Right lobe of liver (tissue), 4 donors: ENCODE measurements around the gene MSRB1.

Experiments used
- POLR2A ChIP-seq: fragments of 450-650 bp; IDR thresholded peaks from one replicate; pipeline ENCODE4 v1.6.1; 2017; ENCODE audit warnings: antibody characterized with exemption, mild to moderate bottlenecking
- TF ChIP-seq, protein P1 (sequence below), 4 donors: fragments of 200-600 bp in 3 of 4; fragments of 450-650 bp in 1 of 4; IDR thresholded peaks; one replicate each; pipeline versions ENCODE4 v1.5.1 to v1.8.0; 2016 to 2022; ENCODE audit warnings: antibody characterized with exemption in 4 of 4, mild to moderate bottlenecking in 2 of 4
- donor health status: DM: no; HTN: no; CAD: no.
- donor health status: DM: no; HTN: no; CAD: no.
- donor health status: DM: no; HTN: yes; CAD: no.

- TF ChIP-seq, protein P1, sequence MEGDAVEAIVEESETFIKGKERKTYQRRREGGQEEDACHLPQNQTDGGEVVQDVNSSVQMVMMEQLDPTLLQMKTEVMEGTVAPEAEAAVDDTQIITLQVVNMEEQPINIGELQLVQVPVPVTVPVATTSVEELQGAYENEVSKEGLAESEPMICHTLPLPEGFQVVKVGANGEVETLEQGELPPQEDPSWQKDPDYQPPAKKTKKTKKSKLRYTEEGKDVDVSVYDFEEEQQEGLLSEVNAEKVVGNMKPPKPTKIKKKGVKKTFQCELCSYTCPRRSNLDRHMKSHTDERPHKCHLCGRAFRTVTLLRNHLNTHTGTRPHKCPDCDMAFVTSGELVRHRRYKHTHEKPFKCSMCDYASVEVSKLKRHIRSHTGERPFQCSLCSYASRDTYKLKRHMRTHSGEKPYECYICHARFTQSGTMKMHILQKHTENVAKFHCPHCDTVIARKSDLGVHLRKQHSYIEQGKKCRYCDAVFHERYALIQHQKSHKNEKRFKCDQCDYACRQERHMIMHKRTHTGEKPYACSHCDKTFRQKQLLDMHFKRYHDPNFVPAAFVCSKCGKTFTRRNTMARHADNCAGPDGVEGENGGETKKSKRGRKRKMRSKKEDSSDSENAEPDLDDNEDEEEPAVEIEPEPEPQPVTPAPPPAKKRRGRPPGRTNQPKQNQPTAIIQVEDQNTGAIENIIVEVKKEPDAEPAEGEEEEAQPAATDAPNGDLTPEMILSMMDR (IDR thresholded peaks at IDR 0.05) = no peak
- TF ChIP-seq POLR2A = no peak
These were observed 771 bp downstream of the MSRB1 start for GRCh38 chr16:1942047-1942809.
